Measurements from ENCODE around the gene CCR5.

CCR5 gene

GRCh38 chr3:46375218-46375617, 4.5 kb downstream of the CCR5 start:
- no peak for FAIRE-seq
- no peak for DNase-seq (ENCODE audit: insufficient read length, low spot score)
- TF ChIP-seq, protein P1, sequence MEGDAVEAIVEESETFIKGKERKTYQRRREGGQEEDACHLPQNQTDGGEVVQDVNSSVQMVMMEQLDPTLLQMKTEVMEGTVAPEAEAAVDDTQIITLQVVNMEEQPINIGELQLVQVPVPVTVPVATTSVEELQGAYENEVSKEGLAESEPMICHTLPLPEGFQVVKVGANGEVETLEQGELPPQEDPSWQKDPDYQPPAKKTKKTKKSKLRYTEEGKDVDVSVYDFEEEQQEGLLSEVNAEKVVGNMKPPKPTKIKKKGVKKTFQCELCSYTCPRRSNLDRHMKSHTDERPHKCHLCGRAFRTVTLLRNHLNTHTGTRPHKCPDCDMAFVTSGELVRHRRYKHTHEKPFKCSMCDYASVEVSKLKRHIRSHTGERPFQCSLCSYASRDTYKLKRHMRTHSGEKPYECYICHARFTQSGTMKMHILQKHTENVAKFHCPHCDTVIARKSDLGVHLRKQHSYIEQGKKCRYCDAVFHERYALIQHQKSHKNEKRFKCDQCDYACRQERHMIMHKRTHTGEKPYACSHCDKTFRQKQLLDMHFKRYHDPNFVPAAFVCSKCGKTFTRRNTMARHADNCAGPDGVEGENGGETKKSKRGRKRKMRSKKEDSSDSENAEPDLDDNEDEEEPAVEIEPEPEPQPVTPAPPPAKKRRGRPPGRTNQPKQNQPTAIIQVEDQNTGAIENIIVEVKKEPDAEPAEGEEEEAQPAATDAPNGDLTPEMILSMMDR (IDR thresholded peaks at IDR 0.05; ENCODE audit: insufficient read depth, missing control alignments): no peak

DNA sequence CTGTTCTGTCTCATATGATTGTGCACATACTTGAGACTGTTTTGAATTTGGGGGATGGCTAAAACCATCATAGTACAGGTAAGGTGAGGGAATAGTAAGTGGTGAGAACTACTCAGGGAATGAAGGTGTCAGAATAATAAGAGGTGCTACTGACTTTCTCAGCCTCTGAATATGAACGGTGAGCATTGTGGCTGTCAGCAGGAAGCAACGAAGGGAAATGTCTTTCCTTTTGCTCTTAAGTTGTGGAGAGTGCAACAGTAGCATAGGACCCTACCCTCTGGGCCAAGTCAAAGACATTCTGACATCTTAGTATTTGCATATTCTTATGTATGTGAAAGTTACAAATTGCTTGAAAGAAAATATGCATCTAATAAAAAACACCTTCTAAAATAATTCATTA, 5.1 kb downstream of the CCR5 start:
- DNase-seq (ENCODE audit: insufficient read length, low spot score) (no peak), FAIRE-seq (no peak)
- TF ChIP-seq, protein P1 (IDR thresholded peaks at IDR 0.05; ENCODE audit: insufficient read depth, missing control alignments): no peak

DNA sequence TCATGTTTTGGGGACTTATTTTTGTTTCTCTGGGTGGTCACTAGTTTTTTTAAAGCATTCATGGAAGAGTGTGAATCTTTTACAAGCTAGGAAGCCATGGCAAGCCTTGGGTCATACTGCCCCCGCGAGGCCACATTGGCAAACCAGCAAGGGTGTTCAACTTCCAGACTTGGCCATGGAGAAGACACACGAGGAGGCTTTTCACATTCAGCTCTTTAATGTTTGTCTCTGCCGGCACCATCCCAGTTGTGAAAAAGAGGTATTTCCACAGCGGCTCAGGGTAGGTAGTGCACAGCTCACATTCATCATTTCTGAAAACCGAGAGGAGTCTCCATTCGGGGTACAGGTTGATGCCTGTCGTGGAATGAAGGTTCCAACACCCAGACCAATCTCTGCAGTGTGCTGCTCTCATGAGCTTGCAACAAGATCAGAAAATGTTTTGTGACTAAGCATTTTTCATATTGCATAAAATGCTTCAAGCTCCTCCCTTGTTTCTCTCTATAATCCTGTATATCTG, 7.7 kb downstream of the CCR5 start:
- TF ChIP-seq, protein P1 (IDR thresholded peaks at IDR 0.05; ENCODE audit: insufficient read depth, missing control alignments): peak; percentile 79
- FAIRE-seq (no peak), DNase-seq (ENCODE audit: insufficient read length, low spot score) (no peak)

- TF ChIP-seq, protein P1 (IDR thresholded peaks at IDR 0.05; ENCODE audit: insufficient read depth, missing control alignments): no peak
- FAIRE-seq: no peak
- DNase-seq (ENCODE audit: insufficient read length, low spot score): no peak
These were observed 9.9 kb downstream of the CCR5 start for GRCh38 chr3:46380471-46381221.

- FAIRE-seq (no peak), DNase-seq (ENCODE audit: insufficient read length, low spot score) (no peak)
- TF ChIP-seq, protein P1 (IDR thresholded peaks at IDR 0.05; ENCODE audit: insufficient read depth, missing control alignments): no peak
These were observed 10.9 kb downstream of the CCR5 start for GRCh38 chr3:46381625-46382024.

DNA sequence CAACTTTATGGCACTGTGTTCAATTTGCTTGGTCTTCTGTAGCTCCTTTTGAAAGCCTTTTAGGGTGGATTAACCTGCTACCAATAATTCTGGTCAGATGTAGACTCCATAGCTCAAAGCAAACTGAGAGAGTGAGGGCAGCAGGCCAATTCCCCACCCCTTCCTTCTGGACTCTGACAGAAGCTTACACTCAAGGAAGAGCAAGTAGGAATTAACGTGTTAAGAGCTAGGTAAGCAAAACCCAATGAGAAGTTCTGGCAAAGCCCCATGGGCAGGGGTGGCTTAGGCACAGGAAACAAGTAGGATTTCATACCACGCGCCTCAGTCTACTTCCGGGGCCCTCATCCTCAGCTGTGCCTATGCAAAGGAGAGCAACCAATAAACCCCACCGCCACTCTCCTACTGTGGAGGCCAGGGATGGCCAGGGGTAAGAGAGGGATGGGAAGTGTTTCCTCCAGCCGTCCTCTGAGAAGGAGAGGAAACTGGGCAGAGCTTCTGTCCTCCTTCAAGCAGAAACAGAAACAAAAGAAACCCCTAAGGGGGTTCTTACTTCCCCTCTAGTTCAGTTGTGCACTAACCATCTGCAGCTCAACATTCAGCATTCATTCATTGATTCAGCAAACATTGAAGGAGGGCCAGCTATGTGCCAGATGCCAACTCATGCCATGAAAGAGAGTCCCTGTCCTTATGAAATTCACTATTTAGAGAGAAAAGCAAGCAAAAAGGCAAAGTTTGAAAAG, 12.6 kb downstream of the CCR5 start:
- no peak for DNase-seq (ENCODE audit: insufficient read length, low spot score)
- FAIRE-seq: no peak
- TF ChIP-seq, protein P1 (IDR thresholded peaks at IDR 0.05; ENCODE audit: insufficient read depth, missing control alignments): no peak

- FAIRE-seq (no peak), DNase-seq (ENCODE audit: insufficient read length, low spot score) (no peak)
- TF ChIP-seq, protein P1 (IDR thresholded peaks at IDR 0.05; ENCODE audit: insufficient read depth, missing control alignments): no peak
These were observed 13.2 kb downstream of the CCR5 start for GRCh38 chr3:46383951-46384330.
